ENCODE results near the gene LRRK1. TPM values are rescaled to one million over a fixed set of nuclear protein-coding genes. Genes with fewer than 3 reads are reported as not detected.
A peak's percentile ranks its signal among the peaks of the same experiment; 100 is the strongest.

The LRRK1 gene
- polyA plus RNA-seq, 1 donor (not counting 4 experiments of a cell fraction or from before 2014, with no cell fraction given), result 6.2 TPM

DNA sequence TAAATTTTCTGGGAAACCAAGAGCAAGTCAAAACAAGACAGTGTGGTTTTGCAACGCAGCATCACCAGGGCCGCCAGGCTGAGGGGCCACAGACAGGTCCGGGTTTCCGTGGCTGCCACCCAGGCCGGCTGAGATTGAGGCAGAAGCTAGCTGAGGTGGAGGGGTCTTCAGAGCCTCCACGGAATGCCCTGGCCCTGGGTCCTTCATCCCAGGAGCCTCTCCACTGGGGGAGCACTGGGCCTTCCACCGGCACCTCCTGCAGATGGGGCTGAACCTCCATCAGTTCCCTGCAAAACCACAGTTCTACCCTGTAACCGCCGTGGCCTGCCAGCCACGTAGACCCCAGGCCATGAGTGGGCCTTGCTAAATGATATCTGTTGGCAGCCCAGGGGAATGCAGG lies 180.0 kb downstream of the LRRK1 start:
- Histone ChIP-seq H3K9me3 (ENCODE audit: control insufficient read depth, low read depth, low read length) (no peaks in the 10 kb centered on the region), H3K27me3 (ENCODE audit: control insufficient read depth, extremely low read depth, insufficient read depth, low read length) (no peaks in the 10 kb centered on the region), H4K20me1 (ENCODE audit: control insufficient read depth, extremely low read depth, insufficient read depth, low read length) (no peaks in the 10 kb centered on the region), H3K4me2 (ENCODE audit: control insufficient read depth, extremely low read depth, insufficient read depth, low read depth, low read length) (no peak overlapping the region), H3K36me3 (ENCODE audit: control insufficient read depth in 2 of 2, extremely low read depth in 1 of 2, insufficient read depth in 2 of 2, low read length in 2 of 2) (no peaks in the 10 kb centered on the region), H3K79me2 (ENCODE audit: control insufficient read depth, insufficient read depth, low read length) (no peaks in the 10 kb centered on the region), H2AFZ (ENCODE audit: control insufficient read depth, low read length) (no peak overlapping the region), H3K4me1 (ENCODE audit: control insufficient read depth, extremely low read depth, insufficient read depth, low read length) (no peaks in the 10 kb centered on the region), H3K27ac (ENCODE audit: control insufficient read depth, insufficient read depth, low read length) (no peak overlapping the region), H3K9ac (ENCODE audit: control insufficient read depth, extremely low read depth, insufficient read depth, low read length) (no peak overlapping the region), H3K9me1 (ENCODE audit: control insufficient read depth, extremely low read depth, insufficient read depth, low read length) (no peaks in the 10 kb centered on the region), H3K4me3 (ENCODE audit: control insufficient read depth in 2 of 3, extremely low read depth in 1 of 3, insufficient read depth in 2 of 3, low read depth in 1 of 3, low read length in 3 of 3) (no peak overlapping the region)
- DNase-seq (ENCODE audit: low read depth, low spot score), result no peak
- no peak for FAIRE-seq
- dilution Hi-C loops (cut with MboI; ENCODE audit: extremely low pct_ligation_motif_present, low sequenced_read_pairs), result no loop called here
- TF ChIP-seq, protein P1, sequence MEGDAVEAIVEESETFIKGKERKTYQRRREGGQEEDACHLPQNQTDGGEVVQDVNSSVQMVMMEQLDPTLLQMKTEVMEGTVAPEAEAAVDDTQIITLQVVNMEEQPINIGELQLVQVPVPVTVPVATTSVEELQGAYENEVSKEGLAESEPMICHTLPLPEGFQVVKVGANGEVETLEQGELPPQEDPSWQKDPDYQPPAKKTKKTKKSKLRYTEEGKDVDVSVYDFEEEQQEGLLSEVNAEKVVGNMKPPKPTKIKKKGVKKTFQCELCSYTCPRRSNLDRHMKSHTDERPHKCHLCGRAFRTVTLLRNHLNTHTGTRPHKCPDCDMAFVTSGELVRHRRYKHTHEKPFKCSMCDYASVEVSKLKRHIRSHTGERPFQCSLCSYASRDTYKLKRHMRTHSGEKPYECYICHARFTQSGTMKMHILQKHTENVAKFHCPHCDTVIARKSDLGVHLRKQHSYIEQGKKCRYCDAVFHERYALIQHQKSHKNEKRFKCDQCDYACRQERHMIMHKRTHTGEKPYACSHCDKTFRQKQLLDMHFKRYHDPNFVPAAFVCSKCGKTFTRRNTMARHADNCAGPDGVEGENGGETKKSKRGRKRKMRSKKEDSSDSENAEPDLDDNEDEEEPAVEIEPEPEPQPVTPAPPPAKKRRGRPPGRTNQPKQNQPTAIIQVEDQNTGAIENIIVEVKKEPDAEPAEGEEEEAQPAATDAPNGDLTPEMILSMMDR (optimal IDR thresholded peaks at IDR 0.05 in 1 of 3, IDR thresholded peaks at IDR 0.05 in 1 of 3, conservative IDR thresholded peaks at IDR 0.05 in 1 of 3; ENCODE audit: extremely low read depth in 1 of 3, insufficient read depth in 2 of 3, low read length in 3 of 3), result peak in 1 of 3 experiments; percentile 45
- no peak for TF ChIP-seq EZH2 (IDR thresholded peaks at IDR 0.05; ENCODE audit: low read length)

DNA sequence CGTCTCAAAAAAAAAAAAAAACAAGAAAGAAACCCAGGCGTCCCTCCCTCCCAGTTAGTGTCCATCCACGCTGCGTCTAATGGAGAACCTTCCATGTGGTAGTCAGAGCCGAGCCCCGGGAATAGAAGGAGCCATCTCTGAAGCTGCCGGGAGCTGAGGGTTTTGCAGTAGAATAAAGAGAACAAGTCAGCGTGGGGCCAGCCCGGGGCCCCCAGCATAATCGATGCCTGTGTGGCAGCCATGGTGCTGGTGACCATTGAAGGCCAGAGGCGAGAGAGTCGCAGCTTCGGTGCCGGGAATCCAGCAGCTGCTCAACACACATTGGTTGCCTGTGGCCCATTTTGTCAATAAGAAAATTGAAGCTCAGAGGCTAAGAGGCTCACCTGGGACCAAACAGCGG lies 181.0 kb downstream of the LRRK1 start:
- DNase-seq (ENCODE audit: low read depth, low spot score), result no peak
- H3K9ac ChIP-seq (ENCODE audit: control insufficient read depth, extremely low read depth, insufficient read depth, low read length), result no peak overlapping the region
- H3K36me3 ChIP-seq (ENCODE audit: control insufficient read depth in 2 of 2, extremely low read depth in 1 of 2, insufficient read depth in 2 of 2, low read length in 2 of 2), result no peaks in the 10 kb centered on the region
- no peaks in the 10 kb centered on the region for H3K9me3 ChIP-seq (ENCODE audit: control insufficient read depth, low read depth, low read length)
- no peaks in the 10 kb centered on the region for H3K27me3 ChIP-seq (ENCODE audit: control insufficient read depth, extremely low read depth, insufficient read depth, low read length)
- H3K9me1 ChIP-seq (ENCODE audit: control insufficient read depth, extremely low read depth, insufficient read depth, low read length), result no peaks in the 10 kb centered on the region
- no peaks in the 10 kb centered on the region for H4K20me1 ChIP-seq (ENCODE audit: control insufficient read depth, extremely low read depth, insufficient read depth, low read length)
- FAIRE-seq, result no peak
- peaks cover 2% of the 10 kb centered on the region for H3K4me1 ChIP-seq (ENCODE audit: control insufficient read depth, extremely low read depth, insufficient read depth, low read length)
- no peak overlapping the region for H3K4me2 ChIP-seq (ENCODE audit: control insufficient read depth, extremely low read depth, insufficient read depth, low read depth, low read length)
- no peaks in the 10 kb centered on the region for H3K79me2 ChIP-seq (ENCODE audit: control insufficient read depth, insufficient read depth, low read length)
- TF ChIP-seq EZH2 (IDR thresholded peaks at IDR 0.05; ENCODE audit: low read length), result no peak
- TF ChIP-seq, protein P1 (optimal IDR thresholded peaks at IDR 0.05 in 1 of 3, IDR thresholded peaks at IDR 0.05 in 1 of 3, conservative IDR thresholded peaks at IDR 0.05 in 1 of 3; ENCODE audit: extremely low read depth in 1 of 3, insufficient read depth in 2 of 3, low read length in 3 of 3), result no peak
- no peak overlapping the region for H2AFZ ChIP-seq (ENCODE audit: control insufficient read depth, low read length)
- dilution Hi-C loops (cut with MboI; ENCODE audit: extremely low pct_ligation_motif_present, low sequenced_read_pairs), result no loop called here
- H3K27ac ChIP-seq (ENCODE audit: control insufficient read depth, insufficient read depth, low read length), result no peak overlapping the region
- H3K4me3 ChIP-seq (ENCODE audit: control insufficient read depth in 2 of 3, extremely low read depth in 1 of 3, insufficient read depth in 2 of 3, low read depth in 1 of 3, low read length in 3 of 3), result no peak overlapping the region
